DND-41 (cell line): ENCODE results near the gene ANKRD11.

ENCODE experiments used
- CTCF ChIP-seq: IDR thresholded peaks from 2 replicates; pipeline ENCODE4 v1.5.1; 2012; ENCODE audit warnings: borderline replicate concordance, low read length, moderate library complexity, mild to moderate bottlenecking; ENCODE audit not compliant: poor library complexity, severe bottlenecking; ENCODE audit errors: extremely low read depth
- EZH2 ChIP-seq: IDR thresholded peaks from 3 replicates; pipeline ENCODE4 v1.6.1; 2012; ENCODE audit warnings: borderline replicate concordance, low read depth, mild to moderate bottlenecking, moderate library complexity, low read length, inconsistent platforms; ENCODE audit not compliant: severe bottlenecking

GRCh38 chr16:89257757-89258465, 232.4 kb downstream of the ANKRD11 start:
- TF ChIP-seq EZH2 = no peak
- peak; percentile 15 for TF ChIP-seq CTCF
